ENCODE results near the gene VWCE. TPM values are rescaled to one million over a fixed set of nuclear protein-coding genes. Genes with fewer than 3 reads are reported as not detected.

The VWCE gene
- total RNA-seq, 1 experiment from 2014 or later, result 2.5 TPM

GRCh38 chr11:61307354-61307753 is 12.2 kb upstream of the VWCE start:
- no TSS peak for BruUV-seq (replicated peaks)
- Histone ChIP-seq H3K4me2 (ENCODE audit: low read length) (no peak overlapping the region), H4K20me1 (ENCODE audit: insufficient read depth) (no peaks in the 10 kb centered on the region), H3K9me2 (ENCODE audit: insufficient read depth) (no peaks in the 10 kb centered on the region), H3K9ac (ENCODE audit: low read length) (no peak overlapping the region), H3K4me3 (replicated peaks in 1 of 2; ENCODE audit: low read depth in 1 of 2, low read length in 2 of 2) (no peak overlapping the region), H3K36me3 (ENCODE audit: control insufficient read depth in 1 of 2, insufficient read depth in 2 of 2, low read length in 2 of 2) (peaks cover 70 to 74% of the 10 kb centered on the region in 2 experiments; a peak in 3 of 4 replicates), H2AFZ (ENCODE audit: low read depth, low read length, poor library complexity, severe bottlenecking) (no peak overlapping the region), H3K27ac (ENCODE audit: low read depth, low read length) (no peak overlapping the region), H3K4me1 (ENCODE audit: control insufficient read depth in 1 of 2, insufficient read depth in 2 of 2, low read length in 2 of 2) (no peaks in the 10 kb centered on the region), H3K27me3 (ENCODE audit: insufficient read depth, low read length) (no peaks in the 10 kb centered on the region), H3K79me2 (ENCODE audit: insufficient read depth, low read length) (peaks cover 13% of the 10 kb centered on the region), H3K9me3 (ENCODE audit: control insufficient read depth in 1 of 2, insufficient read depth in 1 of 2, low read depth in 1 of 2, low read length in 2 of 2) (no peaks in the 10 kb centered on the region)
- DNase-seq (ENCODE audit: low read depth, low spot score) (no peak), ATAC-seq (no peak)
- TF ChIP-seq EZH2phosphoT487 (IDR thresholded peaks at IDR 0.05; ENCODE audit: borderline replicate concordance), result no peak
- TF ChIP-seq CBX3 (IDR thresholded peaks at IDR 0.05; ENCODE audit: low read depth), result no peak
- no peak for TF ChIP-seq ATF3 (IDR thresholded peaks at IDR 0.05)
- no peak for TF ChIP-seq MAX (IDR thresholded peaks at IDR 0.05)
- no peak for TF ChIP-seq ZFX (IDR thresholded peaks at IDR 0.05)
- TF ChIP-seq REST (IDR thresholded peaks at IDR 0.05; ENCODE audit: low read depth), result peak; percentile 26
- no peak for TF ChIP-seq SIN3A (IDR thresholded peaks at IDR 0.05; ENCODE audit: low read depth)
- RAD21 ChIA-PET (ENCODE audit: low non-redundant PET in 1 of 2, low total read pairs in 2 of 2, uncharacterized antibody in 2 of 2, unreplicated experiment in 2 of 2), result no interaction called here
- intact Hi-C loops (cut with micrococcal nuclease), result no loop called here
- CTCF ChIA-PET, result no interaction called here
- POLR2A ChIA-PET, result no interaction called here
